B cell (primary cell): Measurements from ENCODE around the gene RFWD3. TPM values are rescaled to one million over a fixed set of nuclear protein-coding genes. Genes with fewer than 3 reads are reported as not detected.

ENCODE experiments used
- ATAC-seq: fragments of 200-7000 bp; cut with Tn5 transposase; one replicate; pipeline ENCODE4 v1.10.0; 2021; ENCODE audit warnings: low read depth, mild to moderate bottlenecking, moderate number of reproducible peaks, moderate library complexity
- CTCF ChIA-PET: fragments of 350-600 bp; sonication (Branson Sonifier 250); formaldehyde crosslinking; loops from one replicate; lab custom pipeline; 2021; ENCODE audit warnings: antibody characterized with exemption, inconsistent platforms; lab: Charles Lee
- POLR2A ChIA-PET: fragments of 350-600 bp; sonication (Branson Sonifier 250); formaldehyde crosslinking; loops from one replicate; lab custom pipeline; 2021; ENCODE audit warnings: antibody characterized with exemption; lab: Charles Lee
- DNase-seq: peaks from one replicate; pipeline ENCODE4 v3.0.0; 2013
- H2AFZ ChIP-seq: 2 replicates; pipeline ENCODE4 v1.6.1; 2012; ENCODE audit warnings: mild to moderate bottlenecking, low read depth, low read length; ENCODE audit not compliant: insufficient read depth, poor library complexity, severe bottlenecking
- H3K27ac ChIP-seq, 2 donors: 1 replicate in 1 of 2; 2 replicates in 1 of 2; pipeline ENCODE4 v1.5.1; 2012 to 2013; ENCODE audit warnings: low read length in 2 of 2, mild to moderate bottlenecking in 2 of 2, moderate library complexity in 1 of 2
- H3K27me3 ChIP-seq, 4 experiments: fragments of 200-600 bp in 1 of 4; sonication (generic) in 1 of 4; replicated peaks in 1 of 4; 1 replicate in 2 of 4; 2 replicates in 2 of 4; pipeline versions ENCODE4 v1.6.1 to v1.7.0; 2013 to 2016; ENCODE audit warnings: low read length in 3 of 4, mild to moderate bottlenecking in 2 of 4, mixed read lengths in 1 of 4, moderate library complexity in 1 of 4; ENCODE audit not compliant: insufficient read depth in 4 of 4, control insufficient read depth in 3 of 4; ENCODE audit errors: control extremely low read depth in 1 of 4
- H3K36me3 ChIP-seq, 2 experiments: replicated peaks in 1 of 2; 1 replicate in 1 of 2; 2 replicates in 1 of 2; pipeline versions ENCODE4 v1.6.1 to v1.7.1; 2013; ENCODE audit warnings: low read length in 1 of 2; ENCODE audit not compliant: insufficient read depth in 2 of 2, control insufficient read depth in 1 of 2; ENCODE audit errors: control extremely low read depth in 1 of 2, extremely low read depth in 1 of 2
- H3K4me1 ChIP-seq, 2 donors: fragments of 200-600 bp in 1 of 2; sonication (generic) in 1 of 2; 1 replicate in 1 of 2; 2 replicates in 1 of 2; pipeline versions ENCODE4 v1.5.1 to v1.6.1; 2013 to 2017; ENCODE audit warnings: low read length in 2 of 2; ENCODE audit not compliant: control insufficient read depth in 2 of 2, insufficient read depth in 2 of 2
- H3K4me2 ChIP-seq: replicated peaks from 2 replicates; pipeline ENCODE3; 2012; ENCODE audit warnings: mild to moderate bottlenecking, low read depth, low read length; ENCODE audit not compliant: poor library complexity, severe bottlenecking
- H3K4me3 ChIP-seq, 5 experiments: fragments of 200-600 bp in 1 of 5; sonication (generic) in 1 of 5; 1 replicate in 3 of 5; 2 replicates in 2 of 5; pipeline versions ENCODE4 v1.5.1 to v1.7.0; 2011 to 2016; ENCODE audit warnings: low read length in 4 of 5, mild to moderate bottlenecking in 4 of 5, low read depth in 2 of 5, control low read depth in 1 of 5, moderate library complexity in 1 of 5; ENCODE audit not compliant: insufficient read depth in 1 of 5; ENCODE audit errors: control extremely low read depth in 1 of 5, extremely low read depth in 1 of 5
- H3K79me2 ChIP-seq: fragments of 200-600 bp; sonication (generic); one replicate; pipeline ENCODE4 v1.6.0; 2016; ENCODE audit warnings: low read length; ENCODE audit not compliant: control insufficient read depth, insufficient read depth
- H3K9ac ChIP-seq: fragments of 200-600 bp; sonication (generic); 2 replicates; pipeline ENCODE4 v1.6.1; 2017; ENCODE audit warnings: mild to moderate bottlenecking, low read length, moderate library complexity
- H3K9me3 ChIP-seq, 3 donors: one replicate each; pipeline versions ENCODE4 v1.6.1 to v1.7.1; 2013; ENCODE audit warnings: low read length in 2 of 3; ENCODE audit not compliant: control insufficient read depth in 2 of 3, insufficient read depth in 1 of 3; ENCODE audit errors: control extremely low read depth in 1 of 3
- H4K20me1 ChIP-seq: 2 replicates; pipeline ENCODE4 v1.6.0; 2012; ENCODE audit warnings: mild to moderate bottlenecking, low read length; ENCODE audit not compliant: insufficient read depth, control insufficient read depth, poor library complexity, severe bottlenecking
- H3K27ac Mint-ChIP-seq: one replicate; pipeline ENCODE4 v1.8.0; 2021; ENCODE audit warnings: mixed read lengths
- H3K27me3 Mint-ChIP-seq: one replicate; pipeline ENCODE4 v1.8.0; 2021; ENCODE audit warnings: mixed read lengths
- H3K4me1 Mint-ChIP-seq: one replicate; pipeline ENCODE4 v1.8.0; 2021; ENCODE audit warnings: mixed read lengths
- H3K4me3 Mint-ChIP-seq: one replicate; pipeline ENCODE4 v1.8.0; 2021; ENCODE audit warnings: mixed read lengths
- H3K9me3 Mint-ChIP-seq: one replicate; pipeline ENCODE4 v1.8.0; 2022; ENCODE audit warnings: mixed read lengths; ENCODE audit not compliant: insufficient read depth
- EZH2 ChIP-seq: IDR thresholded peaks from 2 replicates; pipeline ENCODE4 v1.6.1; 2012; ENCODE audit warnings: borderline replicate concordance, low read depth, mild to moderate bottlenecking, moderate library complexity, low read length; ENCODE audit not compliant: insufficient read depth, poor library complexity, severe bottlenecking
- WGBS: methylation state at CpG from one replicate; pipeline ENCODE4 v1.1.5; 2013; ENCODE audit warnings: missing lambda C conversion rate; ENCODE audit not compliant: insufficient coverage; 5-methylcytosine and 5-hydroxymethylcytosine counted together
- intact Hi-C: fragments of 100-400 bp; cut with micrococcal nuclease; formaldehyde crosslinking; loops from one replicate; pipeline ENCODE4 v1.10.0; 2022
- polyA plus RNA-seq: library from polyadenylated mRNA; depleted of rRNA; stranded (reverse); fragments of >200 nt; gene quantifications from 2 replicates; pipeline ENCODE4 v1.2.3, GENCODE V29; 2012
- total RNA-seq, 2 donors: library from RNA; stranded (reverse); fragments of 120-200 nt in 1 of 2; gene quantifications; 1 replicate in 1 of 2; 2 replicates in 1 of 2; pipeline versions ENCODE4 v1.2.3 to v1.2.4, GENCODE V29; 2013 to 2022
- TF ChIP-seq, protein P1 (sequence below): fragments of 200-600 bp; IDR thresholded peaks from one replicate; pipeline ENCODE4 v1.8.0; 2022; ENCODE audit warnings: antibody characterized with exemption, mild to moderate bottlenecking

RFWD3 gene
- total and polyA plus RNA-seq, 2 donors (not counting 1 experiment from before 2014, with no cell fraction given), result 19.7 to 63.3 TPM

DNA sequence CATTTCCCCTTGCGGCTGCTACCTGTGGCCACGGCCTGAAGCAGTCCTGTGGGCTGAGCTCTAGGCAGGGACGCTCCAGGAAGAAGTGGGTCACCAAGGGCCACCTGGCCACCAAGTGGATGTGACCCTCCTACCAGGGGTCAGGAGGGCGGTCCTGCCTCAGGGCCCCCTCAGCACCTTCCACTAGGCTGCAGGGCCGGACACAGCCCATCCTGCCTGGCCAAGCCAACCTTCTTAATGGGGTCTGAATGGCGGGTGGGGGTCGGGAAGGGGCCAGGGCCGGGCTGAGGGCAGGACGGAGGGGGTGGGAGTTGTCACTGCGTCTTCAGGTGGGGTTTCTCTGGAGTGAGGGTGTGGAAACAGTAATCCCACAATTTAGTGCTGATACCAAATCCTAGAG lies 47.2 kb upstream of the RFWD3 start:
- no peak overlapping the region for H3K27ac Mint-ChIP-seq
- H3K9me3 Mint-ChIP-seq, result no peaks in the 10 kb centered on the region
- DNase-seq, result no peak
- Histone ChIP-seq H3K9me3 (peaks cover 0 to 5% (median 0%) of the 10 kb centered on the region in 3 donors), H3K4me1 (no peaks in the 10 kb centered on the region), H3K9ac (no peak overlapping the region), H3K27me3 (no peaks in the 10 kb centered on the region), H3K36me3 (no peaks in the 10 kb centered on the region), H3K4me3 (no peak overlapping the region), H3K4me2 (no peak overlapping the region), H2AFZ (no peak overlapping the region), H3K27ac (no peak overlapping the region), H4K20me1 (no peaks in the 10 kb centered on the region), H3K79me2 (no peaks in the 10 kb centered on the region)
- no peak overlapping the region for H3K4me3 Mint-ChIP-seq
- TF ChIP-seq, protein P1, sequence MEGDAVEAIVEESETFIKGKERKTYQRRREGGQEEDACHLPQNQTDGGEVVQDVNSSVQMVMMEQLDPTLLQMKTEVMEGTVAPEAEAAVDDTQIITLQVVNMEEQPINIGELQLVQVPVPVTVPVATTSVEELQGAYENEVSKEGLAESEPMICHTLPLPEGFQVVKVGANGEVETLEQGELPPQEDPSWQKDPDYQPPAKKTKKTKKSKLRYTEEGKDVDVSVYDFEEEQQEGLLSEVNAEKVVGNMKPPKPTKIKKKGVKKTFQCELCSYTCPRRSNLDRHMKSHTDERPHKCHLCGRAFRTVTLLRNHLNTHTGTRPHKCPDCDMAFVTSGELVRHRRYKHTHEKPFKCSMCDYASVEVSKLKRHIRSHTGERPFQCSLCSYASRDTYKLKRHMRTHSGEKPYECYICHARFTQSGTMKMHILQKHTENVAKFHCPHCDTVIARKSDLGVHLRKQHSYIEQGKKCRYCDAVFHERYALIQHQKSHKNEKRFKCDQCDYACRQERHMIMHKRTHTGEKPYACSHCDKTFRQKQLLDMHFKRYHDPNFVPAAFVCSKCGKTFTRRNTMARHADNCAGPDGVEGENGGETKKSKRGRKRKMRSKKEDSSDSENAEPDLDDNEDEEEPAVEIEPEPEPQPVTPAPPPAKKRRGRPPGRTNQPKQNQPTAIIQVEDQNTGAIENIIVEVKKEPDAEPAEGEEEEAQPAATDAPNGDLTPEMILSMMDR, result no peak
- no peak for TF ChIP-seq EZH2
- 83% methylated on average over 7 of the region's 10 CpGs for WGBS
- peaks cover 1% of the 10 kb centered on the region for H3K4me1 Mint-ChIP-seq
- intact Hi-C loops, result no loop called here
- no peaks in the 10 kb centered on the region for H3K27me3 Mint-ChIP-seq
- CTCF ChIA-PET, result interaction anchor here (6.1 kb wide), 1 partner anchor 148 kb away, joined by 108 read pairs; no protein-coding TSS in a partner anchor
- ATAC-seq, result no peak
- POLR2A ChIA-PET, result no interaction called here

DNA sequence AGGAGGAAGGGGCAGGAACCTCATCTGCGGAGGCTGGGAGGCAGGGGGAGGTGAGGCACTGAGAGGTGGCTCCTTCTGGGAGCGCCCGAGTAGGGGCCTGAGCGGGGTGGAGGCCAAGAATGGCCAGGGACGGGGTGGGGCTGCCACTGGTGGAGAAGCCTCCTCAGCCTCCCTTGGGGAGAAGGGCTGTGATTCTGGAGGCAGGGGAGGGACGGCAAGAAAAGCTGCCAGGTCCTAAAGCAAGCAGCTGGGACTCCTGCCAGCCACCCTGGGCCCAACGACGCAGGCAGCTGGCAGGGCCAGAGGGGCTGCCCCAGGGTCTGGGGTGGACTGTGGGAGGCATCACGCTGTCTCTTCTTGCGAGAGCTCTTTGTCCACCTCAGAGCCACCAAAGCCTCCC lies 46.6 kb upstream of the RFWD3 start:
- no peak overlapping the region for H3K4me3 ChIP-seq
- no peaks in the 10 kb centered on the region for H4K20me1 ChIP-seq
- H3K9me3 Mint-ChIP-seq, result no peaks in the 10 kb centered on the region
- no peak overlapping the region for H3K4me3 Mint-ChIP-seq
- no peak overlapping the region for H2AFZ ChIP-seq
- ChIA-PET POLR2A (no interaction called here), CTCF (interaction anchor here (1.7 to 6.1 kb wide), 2 partner anchors 10 to 149 kb away, joined by 7 to 108 read pairs; no protein-coding TSS in a partner anchor)
- no peak overlapping the region for H3K4me2 ChIP-seq
- peaks cover 0 to 5% (median 0%) of the 10 kb centered on the region in 3 donors for H3K9me3 ChIP-seq
- DNase-seq (no peak), ATAC-seq (no peak)
- intact Hi-C loops, result no loop called here
- H3K27ac Mint-ChIP-seq, result no peak overlapping the region
- H3K27ac ChIP-seq, result no peak overlapping the region
- H3K9ac ChIP-seq, result no peak overlapping the region
- no peak for TF ChIP-seq EZH2
- TF ChIP-seq, protein P1, result no peak
- H3K79me2 ChIP-seq, result no peaks in the 10 kb centered on the region
- no peaks in the 10 kb centered on the region for H3K4me1 ChIP-seq
- no peaks in the 10 kb centered on the region for H3K27me3 ChIP-seq
- peaks cover 1% of the 10 kb centered on the region for H3K4me1 Mint-ChIP-seq
- no peaks in the 10 kb centered on the region for H3K27me3 Mint-ChIP-seq
- WGBS, result 94% methylated on average over 10 of the region's 10 CpGs
- no peaks in the 10 kb centered on the region for H3K36me3 ChIP-seq
